DND-41 (cell line): ENCODE measurements around the gene KCNG2.

Experiments used
- ATAC-seq: fragments of 200-7000 bp; cut with Tn5 transposase; 3 replicates; pipeline ENCODE4 v1.9.1; 2021; ENCODE audit warnings: low read depth; ENCODE audit not compliant: insufficient read depth
- DNase-seq: peaks from one replicate; pipeline ENCODE4 v3.0.0-alpha.2; 2020
- H2AFZ ChIP-seq: 2 replicates; pipeline ENCODE4 v1.6.0; 2012; ENCODE audit warnings: low read depth, low read length
- H3K27ac ChIP-seq: 2 replicates; pipeline ENCODE4 v1.5.1; 2012; ENCODE audit warnings: low read length, inconsistent platforms
- H3K27me3 ChIP-seq: fragments of 200-600 bp; sonication (generic); 2 replicates; pipeline ENCODE4 v1.6.0; 2012; ENCODE audit warnings: low read length, mild to moderate bottlenecking, inconsistent platforms; ENCODE audit not compliant: insufficient read depth, poor library complexity
- H3K36me3 ChIP-seq: 2 replicates; pipeline ENCODE4 v1.5.1; 2012; ENCODE audit warnings: low read length, inconsistent platforms; ENCODE audit not compliant: insufficient read depth
- H3K4me1 ChIP-seq: 2 replicates; pipeline ENCODE4 v1.5.1; 2012; ENCODE audit warnings: mild to moderate bottlenecking, low read length; ENCODE audit not compliant: insufficient read depth
- H3K4me2 ChIP-seq: 2 replicates; pipeline ENCODE4 v1.6.0; 2012; ENCODE audit warnings: mild to moderate bottlenecking, moderate library complexity, low read length, inconsistent platforms; ENCODE audit not compliant: insufficient read depth
- H3K4me3 ChIP-seq, 2 experiments: fragments of 200-600 bp in 1 of 2; shearing (Covaris generic) in 1 of 2; 2 replicates each; pipeline ENCODE4 v1.5.1; 2012 to 2016; ENCODE audit warnings: inconsistent platforms in 2 of 2, low read length in 2 of 2, mild to moderate bottlenecking in 2 of 2, low read depth in 1 of 2, moderate library complexity in 1 of 2
- H3K79me2 ChIP-seq: 2 replicates; pipeline ENCODE4 v1.6.0; 2012; ENCODE audit warnings: low read length, inconsistent platforms; ENCODE audit not compliant: insufficient read depth
- H3K9ac ChIP-seq: 2 replicates; pipeline ENCODE4 v1.6.0; 2012; ENCODE audit warnings: low read depth, mild to moderate bottlenecking, inconsistent platforms, low read length, moderate library complexity
- H3K9me3 ChIP-seq: 2 replicates; pipeline ENCODE4 v1.5.1; 2012; ENCODE audit warnings: low read length, moderate library complexity, mild to moderate bottlenecking, inconsistent platforms; ENCODE audit not compliant: insufficient read depth, severe bottlenecking
- H4K20me1 ChIP-seq: 2 replicates; pipeline ENCODE4 v1.6.0; 2012; ENCODE audit warnings: low read length; ENCODE audit not compliant: insufficient read depth
- EZH2 ChIP-seq: IDR thresholded peaks from 3 replicates; pipeline ENCODE4 v1.6.1; 2012; ENCODE audit warnings: borderline replicate concordance, low read depth, mild to moderate bottlenecking, moderate library complexity, low read length, inconsistent platforms; ENCODE audit not compliant: severe bottlenecking
- TF ChIP-seq, protein P1 (sequence below): IDR thresholded peaks from 2 replicates; pipeline ENCODE4 v1.5.1; 2012; ENCODE audit warnings: borderline replicate concordance, low read length, moderate library complexity, mild to moderate bottlenecking; ENCODE audit not compliant: poor library complexity, severe bottlenecking; ENCODE audit errors: extremely low read depth

The KCNG2 gene

GRCh38 chr18:79797518-79798345 lies at the start of gene KCNG2:
KCNG2 (plus strand) TSS chr18:79797938; CDS start chr18:79863668, 65,730 bp downstream.
- H3K79me2 ChIP-seq: no peaks in the 10 kb centered on the region
- H3K4me3 ChIP-seq: no peak within 1 kb of the TSS
- H4K20me1 ChIP-seq: no peaks in the 10 kb centered on the region
- no peaks in the 10 kb centered on the region for H3K36me3 ChIP-seq
- ATAC-seq (no peak), DNase-seq (no peak)
- H3K4me1 ChIP-seq: peaks cover 16% of the 10 kb centered on the region
- TF ChIP-seq EZH2: no peak
- TF ChIP-seq, protein P1, sequence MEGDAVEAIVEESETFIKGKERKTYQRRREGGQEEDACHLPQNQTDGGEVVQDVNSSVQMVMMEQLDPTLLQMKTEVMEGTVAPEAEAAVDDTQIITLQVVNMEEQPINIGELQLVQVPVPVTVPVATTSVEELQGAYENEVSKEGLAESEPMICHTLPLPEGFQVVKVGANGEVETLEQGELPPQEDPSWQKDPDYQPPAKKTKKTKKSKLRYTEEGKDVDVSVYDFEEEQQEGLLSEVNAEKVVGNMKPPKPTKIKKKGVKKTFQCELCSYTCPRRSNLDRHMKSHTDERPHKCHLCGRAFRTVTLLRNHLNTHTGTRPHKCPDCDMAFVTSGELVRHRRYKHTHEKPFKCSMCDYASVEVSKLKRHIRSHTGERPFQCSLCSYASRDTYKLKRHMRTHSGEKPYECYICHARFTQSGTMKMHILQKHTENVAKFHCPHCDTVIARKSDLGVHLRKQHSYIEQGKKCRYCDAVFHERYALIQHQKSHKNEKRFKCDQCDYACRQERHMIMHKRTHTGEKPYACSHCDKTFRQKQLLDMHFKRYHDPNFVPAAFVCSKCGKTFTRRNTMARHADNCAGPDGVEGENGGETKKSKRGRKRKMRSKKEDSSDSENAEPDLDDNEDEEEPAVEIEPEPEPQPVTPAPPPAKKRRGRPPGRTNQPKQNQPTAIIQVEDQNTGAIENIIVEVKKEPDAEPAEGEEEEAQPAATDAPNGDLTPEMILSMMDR: no peak
- H3K27me3 ChIP-seq: no peaks in the 10 kb centered on the region
- no peak within 1 kb of the TSS for H3K9ac ChIP-seq
- no peak within 1 kb of the TSS for H2AFZ ChIP-seq
- no peak within 1 kb of the TSS for H3K4me2 ChIP-seq
- H3K27ac ChIP-seq: no peak within 1 kb of the TSS
- H3K9me3 ChIP-seq: no peaks in the 10 kb centered on the region

- H4K20me1 ChIP-seq: peaks cover 39% of the 10 kb centered on the region
- DNase-seq: no peak
- H3K36me3 ChIP-seq: peaks cover 66% of the 10 kb centered on the region
- no peaks in the 10 kb centered on the region for H3K4me1 ChIP-seq
- H2AFZ ChIP-seq: no peak overlapping the region
- no peak overlapping the region for H3K4me2 ChIP-seq
- no peak for ATAC-seq
- TF ChIP-seq, protein P1: no peak
- no peak for TF ChIP-seq EZH2
- peaks cover 7% of the 10 kb centered on the region; the same call in 1 of the 2 replicates for H3K79me2 ChIP-seq
- no peaks in the 10 kb centered on the region for H3K9me3 ChIP-seq
- no peaks in the 10 kb centered on the region for H3K27me3 ChIP-seq
- no peak overlapping the region for H3K27ac ChIP-seq
- H3K9ac ChIP-seq: no peak overlapping the region
- H3K4me3 ChIP-seq: no peak overlapping the region
These were observed 49.2 kb upstream of the KCNG2 start for GRCh38 chr18:79748321-79749180.

GRCh38 chr18:79749251-79750191 lies 48.2 kb upstream of the KCNG2 start:
- peaks cover 37% of the 10 kb centered on the region for H4K20me1 ChIP-seq
- no peak overlapping the region for H3K27ac ChIP-seq
- no peaks in the 10 kb centered on the region for H3K27me3 ChIP-seq
- no peak overlapping the region for H3K4me2 ChIP-seq
- TF ChIP-seq, protein P1: no peak
- no peak for TF ChIP-seq EZH2
- H3K9me3 ChIP-seq: no peaks in the 10 kb centered on the region
- DNase-seq (no peak), ATAC-seq (no peak)
- peaks cover 66% of the 10 kb centered on the region for H3K36me3 ChIP-seq
- no peak overlapping the region for H3K9ac ChIP-seq
- peaks cover 7% of the 10 kb centered on the region; the same call in 1 of the 2 replicates for H3K79me2 ChIP-seq
- no peaks in the 10 kb centered on the region for H3K4me1 ChIP-seq
- no peak overlapping the region for H3K4me3 ChIP-seq
- no peak overlapping the region for H2AFZ ChIP-seq
